Frontal cortex (tissue), 4 donors: ENCODE measurements around the gene SLC10A7. TPM values are rescaled to one million over a fixed set of nuclear protein-coding genes. Genes with fewer than 3 reads are reported as not detected.

Source experiments
- DNase-seq, 2 donors: peaks; one replicate each; pipeline ENCODE4 v3.0.0; 2012; ENCODE audit warnings: low spot score in 2 of 2
- FAIRE-seq: peaks from 2 replicates; lab custom pipeline; 2012; peaks lifted over from hg19 to GRCh38; lab: Jason Lieb, UNC
- total RNA-seq: library from RNA; depleted of rRNA; stranded (reverse); fragments of >200 nt; gene quantifications from one replicate; pipeline ENCODE4 v1.2.3, GENCODE V29; 2014
- donor health status: control.
- donor health status: control.
- donor health status: control.

The SLC10A7 gene
- total RNA-seq, 1 donor from 2014 or later = 10.2 TPM

DNA sequence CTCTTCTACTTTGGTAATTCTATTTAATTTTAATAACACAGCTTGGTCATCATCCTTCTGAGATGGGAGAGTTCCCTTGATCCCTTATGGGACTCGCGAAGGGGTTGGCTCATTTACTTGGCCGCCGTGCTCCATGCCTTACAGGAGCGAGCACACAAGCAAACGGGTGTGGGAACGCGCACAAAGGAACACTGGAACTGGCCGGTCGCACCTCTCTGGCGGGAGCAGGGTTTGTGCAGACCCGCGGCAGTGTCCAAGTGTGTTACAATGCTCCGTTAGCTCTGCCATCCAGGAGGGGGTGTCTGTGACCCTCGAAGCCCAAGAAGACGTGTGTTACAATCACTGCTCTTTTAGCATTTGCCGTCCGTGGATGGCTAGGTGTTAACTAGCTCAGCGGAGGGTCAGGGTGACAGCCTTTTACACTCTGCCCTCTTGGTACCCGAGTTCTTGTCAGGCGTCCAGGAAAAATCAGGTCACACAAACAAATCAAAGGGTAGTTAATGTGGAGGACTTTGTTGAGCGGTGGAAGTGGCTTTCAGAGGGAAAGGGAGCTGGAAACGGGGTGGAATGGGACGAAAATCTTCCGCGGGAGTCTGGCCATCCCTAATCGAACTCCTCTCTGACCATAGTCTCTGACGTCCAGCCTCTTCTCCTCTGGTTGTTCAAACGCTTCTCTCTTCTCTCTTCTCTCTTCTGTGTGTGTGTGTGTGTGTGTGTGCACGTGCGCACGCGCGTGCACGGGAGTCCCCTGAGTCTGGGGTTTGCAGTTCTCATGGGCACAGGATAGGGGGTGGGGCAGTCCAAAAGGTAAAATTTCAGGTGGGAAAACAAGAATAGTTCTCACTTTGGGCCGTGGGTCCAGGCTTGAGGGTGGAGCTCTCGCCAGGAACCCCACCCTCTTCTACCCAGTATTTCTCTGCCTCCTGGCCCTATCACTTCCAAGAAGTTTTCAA is 76.3 kb downstream of the SLC10A7 start:
- no peak for FAIRE-seq

DNA sequence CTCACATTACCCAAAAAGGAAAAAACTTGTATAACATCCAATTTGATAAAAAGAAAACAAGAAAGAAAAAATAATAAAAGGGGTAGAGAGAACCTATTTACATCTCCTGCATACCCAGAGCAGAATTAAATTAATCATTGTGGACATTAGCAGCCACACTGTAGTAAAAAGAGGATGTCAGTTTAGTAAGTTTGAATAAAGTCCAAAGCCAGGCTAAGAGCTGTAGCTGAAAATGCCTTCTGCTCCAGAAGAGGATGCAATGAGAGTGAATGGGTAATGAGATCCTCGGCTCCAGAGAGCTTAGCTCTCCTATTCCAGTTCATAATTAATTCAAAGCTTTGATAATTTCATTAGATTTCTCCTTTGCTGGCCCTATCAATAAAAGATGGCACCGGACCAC is 78.2 kb downstream of the SLC10A7 start:
- DNase-seq = no peak
- no peak for FAIRE-seq

More for the DNA sequence above, 76.3 kb downstream of the SLC10A7 start:
- no peak for DNase-seq

GRCh38 chr4:146442801-146443200 is 78.9 kb downstream of the SLC10A7 start:
- FAIRE-seq = no peak
- DNase-seq = no peak

GRCh38 chr4:146439999-146440398 is 81.7 kb downstream of the SLC10A7 start:
- DNase-seq (no peak), FAIRE-seq (no peak)

DNA sequence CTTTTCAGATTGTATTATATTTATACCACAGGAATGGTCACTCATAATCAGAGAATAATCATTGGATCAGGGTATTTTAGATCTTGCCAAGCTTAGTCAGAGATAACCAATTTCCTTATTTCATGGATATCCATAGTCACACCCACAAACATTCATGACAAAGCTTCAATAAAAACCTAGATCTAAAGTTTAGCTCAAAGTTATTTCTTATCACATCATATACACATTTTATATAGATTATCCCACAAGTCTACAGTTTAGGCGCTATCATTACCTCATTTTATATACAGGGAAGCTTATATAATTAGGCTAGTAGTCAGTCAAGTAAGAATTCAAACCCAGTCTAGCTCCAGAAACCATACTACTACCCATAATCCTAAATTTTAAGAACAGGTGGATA is 82.3 kb downstream of the SLC10A7 start:
- no peak for DNase-seq
- FAIRE-seq = no peak

DNA sequence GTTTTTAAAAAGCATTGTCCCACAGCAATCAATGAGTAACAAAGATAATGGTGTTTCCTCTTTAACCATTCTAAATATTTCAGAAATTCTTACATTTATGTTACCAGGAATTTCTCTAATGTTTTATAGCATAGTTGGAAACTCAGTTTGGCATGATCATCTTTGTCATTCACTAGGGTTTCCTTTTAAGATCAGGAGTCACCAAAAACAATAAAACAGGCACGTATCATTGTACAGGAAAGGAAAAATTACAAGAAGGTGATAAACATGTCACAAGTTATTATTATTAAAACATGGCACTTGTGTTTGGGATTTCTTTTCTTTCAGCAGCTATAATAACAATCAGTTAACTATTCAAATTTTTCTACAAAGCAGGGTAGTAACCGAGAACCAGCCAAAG is 84.0 kb downstream of the SLC10A7 start:
- no peak for FAIRE-seq
- DNase-seq = no peak

GRCh38 chr4:146436423-146437162 is 85.1 kb downstream of the SLC10A7 start:
- DNase-seq = no peak
- FAIRE-seq = no peak

- DNase-seq (no peak), FAIRE-seq (no peak)
These were observed 85.8 kb downstream of the SLC10A7 start for GRCh38 chr4:146435962-146436361.

- FAIRE-seq (no peak), DNase-seq (no peak)
These were observed 89.7 kb downstream of the SLC10A7 start for GRCh38 chr4:146432065-146432464.

GRCh38 chr4:146428298-146428697 is 93.4 kb downstream of the SLC10A7 start:
- FAIRE-seq = no peak

DNA sequence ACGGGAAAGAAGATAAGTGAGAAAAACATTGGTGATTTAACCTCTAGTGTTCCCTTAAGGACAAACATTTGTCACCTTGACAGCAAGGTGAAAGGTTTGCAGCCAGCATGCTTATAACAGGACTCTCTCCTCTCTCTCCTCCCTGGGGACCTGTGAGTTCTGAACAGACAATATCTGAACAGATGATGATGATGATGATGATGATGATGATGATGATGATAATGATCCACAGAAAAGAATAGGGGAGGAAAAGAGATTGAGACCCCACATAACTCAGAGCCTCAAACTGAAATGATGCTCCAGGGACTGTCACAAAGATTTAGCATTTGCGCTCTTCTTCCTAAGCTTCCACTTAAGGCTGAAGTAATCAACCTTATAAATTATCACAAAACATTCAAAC is 103.9 kb downstream of the SLC10A7 start:
- no peak for FAIRE-seq
- no peak for DNase-seq

More at GRCh38 chr4:146428298-146428697, 93.4 kb downstream of the SLC10A7 start:
- DNase-seq = no peak

- DNase-seq = no peak
- FAIRE-seq = no peak
These were observed 105.9 kb downstream of the SLC10A7 start for GRCh38 chr4:146415829-146416228.

DNA sequence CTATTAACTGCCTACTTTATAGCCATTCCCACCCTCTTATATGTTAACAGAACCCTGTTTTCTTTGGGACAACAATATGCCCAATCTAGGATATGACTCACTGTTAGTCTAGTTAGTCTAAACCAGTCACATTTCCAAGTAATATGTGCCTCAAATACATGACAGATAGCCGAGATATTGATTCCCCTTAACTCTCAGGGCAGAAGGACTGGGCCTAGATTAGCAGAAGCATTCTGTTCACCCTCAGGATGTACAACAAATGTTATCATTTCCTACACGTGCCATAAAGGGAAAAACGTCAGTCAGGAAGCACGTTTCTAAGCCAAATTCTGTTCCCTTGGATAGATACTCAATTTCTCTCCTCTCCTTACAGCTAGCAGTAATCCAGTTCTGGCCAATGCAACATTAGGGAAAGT is 114.1 kb downstream of the SLC10A7 start:
- FAIRE-seq (no peak), DNase-seq (no peak)

DNA sequence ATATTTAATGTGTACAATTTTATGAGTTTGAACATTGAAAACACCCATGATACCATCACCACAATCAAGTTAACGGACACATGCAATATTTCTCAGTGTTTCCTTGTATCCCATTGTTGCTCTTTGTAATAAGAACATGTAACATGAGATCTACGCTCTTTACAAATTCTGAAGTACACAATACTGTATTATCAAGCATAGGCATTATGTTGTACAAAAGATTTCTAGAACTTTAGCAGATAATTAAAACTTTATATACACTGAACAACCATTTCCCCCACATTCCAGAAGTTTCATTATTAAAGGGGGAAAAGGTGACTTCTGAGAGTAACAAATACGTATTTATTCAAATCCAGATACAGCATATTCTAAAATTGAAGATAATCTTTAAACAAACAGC is 114.5 kb downstream of the SLC10A7 start:
- no peak for FAIRE-seq

GRCh38 chr4:146401274-146401673 is 120.5 kb downstream of the SLC10A7 start:
- no peak for DNase-seq
- FAIRE-seq = no peak

More for the DNA sequence above, 114.5 kb downstream of the SLC10A7 start:
- no peak for DNase-seq

- FAIRE-seq = no peak
- DNase-seq = no peak
These were observed 122.8 kb downstream of the SLC10A7 start for GRCh38 chr4:146398896-146399445.

DNA sequence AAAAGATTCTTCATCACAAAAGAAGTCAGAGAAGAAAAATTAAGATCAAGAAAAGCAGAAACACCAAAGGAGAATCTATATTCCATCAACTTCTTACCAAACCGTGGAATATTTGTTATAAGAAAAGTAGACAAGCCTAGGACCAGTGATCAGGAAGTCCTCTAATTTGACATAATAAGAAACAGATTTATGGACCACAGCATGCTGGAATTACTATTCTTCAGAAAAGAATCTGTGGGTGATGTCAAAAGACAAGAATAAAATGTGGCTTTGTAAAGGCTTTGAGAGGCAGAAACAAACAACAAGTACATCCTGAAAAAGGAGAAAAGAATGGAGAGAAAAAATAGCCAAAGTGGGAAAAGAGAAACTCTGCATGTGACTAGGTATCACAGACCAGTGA is 123.3 kb downstream of the SLC10A7 start:
- DNase-seq (no peak), FAIRE-seq (no peak)

GRCh38 chr4:146389561-146389960 is 132.2 kb downstream of the SLC10A7 start:
- FAIRE-seq (no peak), DNase-seq (no peak)

DNA sequence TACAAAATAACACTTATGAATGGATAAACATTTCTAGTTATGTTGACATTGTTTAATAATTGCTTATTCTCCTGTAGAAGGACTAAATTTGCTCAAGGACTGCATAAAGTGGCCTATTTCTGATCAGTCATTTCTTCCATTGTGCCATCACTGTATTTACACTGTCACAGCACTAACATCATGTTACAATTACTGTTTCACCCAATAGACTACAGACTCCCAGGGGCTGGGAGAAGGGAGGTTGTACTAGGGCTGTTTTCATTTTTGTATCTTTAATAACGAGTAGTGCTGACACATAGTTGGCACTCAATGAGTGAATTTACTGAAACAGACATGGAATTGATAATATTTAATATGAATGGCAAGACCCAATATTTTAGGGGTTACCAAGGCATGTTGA is 139.5 kb downstream of the SLC10A7 start:
- no peak for DNase-seq
- FAIRE-seq = no peak

DNA sequence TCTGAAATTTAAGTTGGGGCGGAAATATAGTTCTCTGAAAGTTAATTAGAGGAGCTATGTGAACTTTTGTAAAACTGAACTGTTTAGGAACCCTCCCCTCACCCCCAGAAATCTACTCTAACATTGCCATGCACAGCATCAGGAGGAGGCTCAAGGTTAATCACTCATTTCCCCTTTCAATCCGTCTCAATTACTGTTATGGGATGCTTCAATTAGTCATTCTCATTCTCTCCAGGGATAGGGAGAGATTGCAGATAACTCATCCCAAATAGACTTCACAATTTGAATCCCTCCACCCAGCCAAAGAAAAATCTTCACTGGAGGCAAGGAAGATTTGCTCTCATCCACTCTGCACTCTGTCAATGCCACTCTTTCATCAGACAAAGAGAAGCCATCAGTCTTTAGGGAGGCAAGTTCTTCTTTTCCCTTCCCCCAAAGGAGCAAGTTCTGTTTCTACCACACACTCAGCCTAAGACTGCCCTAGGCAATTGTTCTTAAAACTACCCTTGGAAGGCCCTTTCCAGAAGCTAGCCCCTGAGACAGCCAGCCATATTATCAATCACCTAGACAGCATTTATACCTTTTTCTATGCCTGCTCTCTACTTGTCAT is 140.4 kb downstream of the SLC10A7 start:
- DNase-seq = no peak

More for the DNA sequence above, 140.4 kb downstream of the SLC10A7 start:
- no peak for FAIRE-seq
